ENCODE results near the gene ELP2. TPM values are rescaled to one million over a fixed set of nuclear protein-coding genes. Genes with fewer than 3 reads are reported as not detected.

Gene ELP2
- polyA plus RNA-seq, 1 donor from 2014 or later, result 83.6 TPM

GRCh38 chr18:36217348-36217747 lies 87.6 kb downstream of the ELP2 start:
- Histone ChIP-seq H3K9me3 (ENCODE audit: low read length) (no peaks in the 10 kb centered on the region), H2AFZ (ENCODE audit: low read depth, low read length) (no peak overlapping the region), H3K36me3 (ENCODE audit: insufficient read depth, low read length) (no peaks in the 10 kb centered on the region), H3K9ac (ENCODE audit: low read length) (no peak overlapping the region), H3K4me2 (ENCODE audit: low read length) (no peak overlapping the region), H4K20me1 (ENCODE audit: insufficient read depth) (no peaks in the 10 kb centered on the region), H3K27ac (ENCODE audit: low read length) (no peak overlapping the region), H3K27me3 (ENCODE audit: insufficient read depth, low read depth, low read length) (no peaks in the 10 kb centered on the region), H3K79me2 (replicated peaks; ENCODE audit: insufficient read depth, low read length) (no peaks in the 10 kb centered on the region), H3K9me2 (ENCODE audit: insufficient read depth, low read length) (no peaks in the 10 kb centered on the region), H3K4me3 (ENCODE audit: low read length) (no peak overlapping the region), H3F3A (ENCODE audit: insufficient read depth, low read length, poor library complexity, severe bottlenecking) (no peaks in the 10 kb centered on the region)
- TF ChIP-seq EP300 (conservative IDR thresholded peaks at IDR 0.05; ENCODE audit: poor library complexity, severe bottlenecking) (no peak), MXI1 (conservative IDR thresholded peaks at IDR 0.05; ENCODE audit: poor library complexity, severe bottlenecking) (no peak), SMC3 (conservative IDR thresholded peaks at IDR 0.05; ENCODE audit: poor library complexity) (no peak)

- Histone ChIP-seq H3K27me3 (ENCODE audit: insufficient read depth, low read depth, low read length) (no peaks in the 10 kb centered on the region), H3F3A (ENCODE audit: insufficient read depth, low read length, poor library complexity, severe bottlenecking) (no peaks in the 10 kb centered on the region), H4K20me1 (ENCODE audit: insufficient read depth) (no peaks in the 10 kb centered on the region), H3K9me3 (ENCODE audit: low read length) (peaks cover 10% of the 10 kb centered on the region), H2AFZ (ENCODE audit: low read depth, low read length) (no peak overlapping the region), H3K9ac (ENCODE audit: low read length) (no peak overlapping the region), H3K9me2 (ENCODE audit: insufficient read depth, low read length) (no peaks in the 10 kb centered on the region), H3K79me2 (replicated peaks; ENCODE audit: insufficient read depth, low read length) (no peaks in the 10 kb centered on the region), H3K4me3 (ENCODE audit: low read length) (no peak overlapping the region), H3K27ac (ENCODE audit: low read length) (no peak overlapping the region), H3K36me3 (ENCODE audit: insufficient read depth, low read length) (no peaks in the 10 kb centered on the region), H3K4me2 (ENCODE audit: low read length) (no peak overlapping the region)
- no peak for TF ChIP-seq SMC3 (conservative IDR thresholded peaks at IDR 0.05; ENCODE audit: poor library complexity)
- TF ChIP-seq MXI1 (conservative IDR thresholded peaks at IDR 0.05; ENCODE audit: poor library complexity, severe bottlenecking), result no peak
- no peak for TF ChIP-seq REST (IDR thresholded peaks at IDR 0.05; ENCODE audit: borderline replicate concordance)
- TF ChIP-seq RAD21 (conservative IDR thresholded peaks at IDR 0.05), result no peak
- no peak for TF ChIP-seq EP300 (conservative IDR thresholded peaks at IDR 0.05; ENCODE audit: poor library complexity, severe bottlenecking)
- TF ChIP-seq CTCF (IDR thresholded peaks at IDR 0.05; ENCODE audit: poor library complexity, severe bottlenecking), result no peak
- TF ChIP-seq EZH2 (IDR thresholded peaks at IDR 0.05; ENCODE audit: borderline replicate concordance, insufficient read depth, low read length, poor library complexity, severe bottlenecking), result no peak
- no peak for TF ChIP-seq TAF1 (IDR thresholded peaks at IDR 0.05; ENCODE audit: low read depth)
- TF ChIP-seq POLR2AphosphoS5 (IDR thresholded peaks at IDR 0.05), result no peak
These were observed 99.5 kb downstream of the ELP2 start for GRCh38 chr18:36229188-36229587.

Other genes starting within 250 kb of the ELP2 start
- 129 and 136 TPM in 2 replicates for gene RPRD1A, start 62.3 kb upstream of the ELP2 start, polyA plus RNA-seq
- 260 and 298 TPM in 2 replicates for gene SLC39A6, start 559 bp upstream of the ELP2 start, polyA plus RNA-seq
- gene MOCOS, start 57.6 kb downstream of the ELP2 start, polyA plus RNA-seq, result not detected in 2 replicates
- 19.4 and 22.3 TPM in 2 replicates for gene FHOD3, start 167.8 kb downstream of the ELP2 start, polyA plus RNA-seq

Measured in neural cell (in vitro differentiated cells).